PC-9 (cell line): Measurements from ENCODE around the gene ACADVL. TPM values are rescaled to one million over a fixed set of nuclear protein-coding genes. Genes with fewer than 3 reads are reported as not detected.

Source experiments
- BruUV-seq: library from RNA; stranded (reverse); fragments of 400-500 nt; replicated peaks from 2 replicates; lab custom pipeline; 2021; lab: Mats Ljungman, UMichigan
- CTCF ChIA-PET: fragments of 300-600 bp; sonication (Branson Sonifier 250); formaldehyde crosslinking; loops from one replicate; lab custom pipeline; 2022; ENCODE audit warnings: antibody characterized with exemption; lab: Charles Lee
- POLR2A ChIA-PET: fragments of 300-600 bp; sonication (Branson Sonifier 250); formaldehyde crosslinking; loops from one replicate; lab custom pipeline; 2022; ENCODE audit warnings: antibody characterized with exemption; ENCODE audit not compliant: unreplicated experiment; lab: Charles Lee
- DNase-seq, 2 experiments: peaks; one replicate each; pipeline versions ENCODE4 v3.0.0 to v3.0.0-alpha.2; 2015 to 2022; ENCODE audit warnings: mixed read lengths in 1 of 2
- H2AFZ ChIP-seq: fragments of 200-600 bp; sonication (generic); 2 replicates; pipeline ENCODE4 v1.8.1; 2017; ENCODE audit warnings: antibody characterized with exemption
- H3F3A ChIP-seq: fragments of 200-600 bp; sonication (generic); 2 replicates; pipeline ENCODE4 v1.8.1; 2017; ENCODE audit warnings: antibody characterized with exemption, mild to moderate bottlenecking, low read depth; ENCODE audit not compliant: insufficient read depth
- H3K27ac ChIP-seq: fragments of 200-600 bp; sonication (generic); 2 replicates; pipeline ENCODE4 v1.6.1; 2016; ENCODE audit warnings: mixed run types
- H3K27me3 ChIP-seq: fragments of 200-600 bp; sonication (generic); 2 replicates; pipeline ENCODE4 v1.6.1; 2016; ENCODE audit warnings: low read depth, mixed run types; ENCODE audit not compliant: insufficient read depth
- H3K36me3 ChIP-seq: fragments of 200-600 bp; sonication (generic); 2 replicates; pipeline ENCODE4 v1.6.1; 2016; ENCODE audit warnings: low read depth, mixed run types
- H3K4me1 ChIP-seq: fragments of 200-600 bp; sonication (generic); replicated peaks from 2 replicates; pipeline ENCODE4 v1.6.1; 2016; ENCODE audit warnings: mixed run types; ENCODE audit not compliant: insufficient read depth
- H3K4me2 ChIP-seq: fragments of 200-600 bp; sonication (generic); 2 replicates; pipeline ENCODE4 v1.6.1; 2017; ENCODE audit warnings: mixed run types
- H3K4me3 ChIP-seq: fragments of 200-600 bp; sonication (generic); 2 replicates; pipeline ENCODE4 v1.6.1; 2016; ENCODE audit warnings: mixed run types
- H3K79me2 ChIP-seq: fragments of 200-600 bp; sonication (generic); 2 replicates; pipeline ENCODE4 v1.6.1; 2017; ENCODE audit warnings: low read depth, mixed run types
- H3K9me2 ChIP-seq: fragments of 200-600 bp; sonication (generic); 2 replicates; pipeline ENCODE4 v1.8.1; 2017; ENCODE audit warnings: mild to moderate bottlenecking; ENCODE audit not compliant: insufficient read depth
- H3K9me3 ChIP-seq: fragments of 200-600 bp; sonication (generic); 2 replicates; pipeline ENCODE4 v1.8.1; 2016; ENCODE audit warnings: low read depth; ENCODE audit not compliant: insufficient read depth
- H4K20me1 ChIP-seq: fragments of 200-600 bp; sonication (generic); 2 replicates; pipeline ENCODE4 v1.8.1; 2017; ENCODE audit not compliant: insufficient read depth
- EZH2 ChIP-seq: fragments of 200-600 bp; sonication (generic); IDR thresholded peaks from 2 replicates; pipeline ENCODE4 v1.8.0; 2017; ENCODE audit warnings: antibody characterized with exemption, low read depth
- intact Hi-C: fragments of 100-400 bp; cut with micrococcal nuclease; formaldehyde crosslinking; loops from one replicate; pipeline ENCODE4 v1.10.0; 2022; ENCODE audit not compliant: unreplicated experiment
- total RNA-seq: library from RNA; stranded (reverse); gene quantifications from 2 replicates; pipeline ENCODE4 v1.2.3, GENCODE V29; 2021
- TF ChIP-seq, protein P1 (sequence below): fragments of 200-600 bp; sonication (generic); conservative IDR thresholded peaks from 2 replicates; pipeline ENCODE4 v1.6.1; 2017; ENCODE audit warnings: mixed run types, antibody characterized with exemption, mild to moderate bottlenecking, moderate library complexity

ACADVL gene
- total RNA-seq, 1 experiment from 2014 or later = 604 TPM

DNA sequence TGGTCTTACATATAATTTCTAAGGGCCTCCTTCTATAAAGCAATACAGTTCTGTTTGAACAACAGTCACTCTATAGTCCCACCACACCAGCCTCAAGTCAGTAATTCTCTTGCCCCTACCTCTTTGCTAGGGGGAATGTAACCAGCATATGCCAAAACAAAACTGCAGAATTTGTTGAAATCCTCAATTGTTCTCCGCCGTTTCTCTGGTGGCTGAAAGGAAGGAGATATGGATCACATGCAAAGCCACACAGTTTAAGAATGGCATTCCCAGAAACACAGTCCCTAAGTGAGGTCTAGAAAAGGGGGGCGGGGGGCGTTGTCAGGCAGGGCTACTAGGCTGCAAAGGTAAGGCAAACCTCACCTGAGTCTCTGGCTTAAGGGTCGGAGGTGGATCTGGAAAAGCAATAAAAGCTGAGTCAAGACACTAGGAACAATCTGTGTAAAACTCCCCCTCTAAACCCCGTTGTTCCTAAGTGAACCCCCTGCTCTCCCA, 17.6 kb downstream of the ACADVL start:
- Histone ChIP-seq H3K4me2 (peak overlapping the region; percentile 70), H3K4me3 (peak overlapping the region; percentile 93), H4K20me1 (peaks cover 15% of the 10 kb centered on the region), H3K9me3 (no peaks in the 10 kb centered on the region), H3K27ac (peak overlapping the region; percentile 80), H3K27me3 (no peaks in the 10 kb centered on the region), H3F3A (peaks cover 56% of the 10 kb centered on the region), H3K9me2 (no peaks in the 10 kb centered on the region), H3K79me2 (peaks cover 79% of the 10 kb centered on the region), H3K36me3 (peaks cover 32% of the 10 kb centered on the region), H3K4me1 (peaks cover 43% of the 10 kb centered on the region), H2AFZ (no peak overlapping the region)
- intact Hi-C loops = no loop called here
- CTCF ChIA-PET = no interaction called here
- BruUV-seq = no TSS peak
- no peak for DNase-seq
- POLR2A ChIA-PET = interaction anchor here (0.5 to 0.7 kb wide), 3 partner anchors 20 to 758 kb away, joined by 3 to 4 read pairs (median 3); no protein-coding TSS in a partner anchor
- TF ChIP-seq, protein P1, sequence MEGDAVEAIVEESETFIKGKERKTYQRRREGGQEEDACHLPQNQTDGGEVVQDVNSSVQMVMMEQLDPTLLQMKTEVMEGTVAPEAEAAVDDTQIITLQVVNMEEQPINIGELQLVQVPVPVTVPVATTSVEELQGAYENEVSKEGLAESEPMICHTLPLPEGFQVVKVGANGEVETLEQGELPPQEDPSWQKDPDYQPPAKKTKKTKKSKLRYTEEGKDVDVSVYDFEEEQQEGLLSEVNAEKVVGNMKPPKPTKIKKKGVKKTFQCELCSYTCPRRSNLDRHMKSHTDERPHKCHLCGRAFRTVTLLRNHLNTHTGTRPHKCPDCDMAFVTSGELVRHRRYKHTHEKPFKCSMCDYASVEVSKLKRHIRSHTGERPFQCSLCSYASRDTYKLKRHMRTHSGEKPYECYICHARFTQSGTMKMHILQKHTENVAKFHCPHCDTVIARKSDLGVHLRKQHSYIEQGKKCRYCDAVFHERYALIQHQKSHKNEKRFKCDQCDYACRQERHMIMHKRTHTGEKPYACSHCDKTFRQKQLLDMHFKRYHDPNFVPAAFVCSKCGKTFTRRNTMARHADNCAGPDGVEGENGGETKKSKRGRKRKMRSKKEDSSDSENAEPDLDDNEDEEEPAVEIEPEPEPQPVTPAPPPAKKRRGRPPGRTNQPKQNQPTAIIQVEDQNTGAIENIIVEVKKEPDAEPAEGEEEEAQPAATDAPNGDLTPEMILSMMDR = no peak
- no peak for TF ChIP-seq EZH2

DNA sequence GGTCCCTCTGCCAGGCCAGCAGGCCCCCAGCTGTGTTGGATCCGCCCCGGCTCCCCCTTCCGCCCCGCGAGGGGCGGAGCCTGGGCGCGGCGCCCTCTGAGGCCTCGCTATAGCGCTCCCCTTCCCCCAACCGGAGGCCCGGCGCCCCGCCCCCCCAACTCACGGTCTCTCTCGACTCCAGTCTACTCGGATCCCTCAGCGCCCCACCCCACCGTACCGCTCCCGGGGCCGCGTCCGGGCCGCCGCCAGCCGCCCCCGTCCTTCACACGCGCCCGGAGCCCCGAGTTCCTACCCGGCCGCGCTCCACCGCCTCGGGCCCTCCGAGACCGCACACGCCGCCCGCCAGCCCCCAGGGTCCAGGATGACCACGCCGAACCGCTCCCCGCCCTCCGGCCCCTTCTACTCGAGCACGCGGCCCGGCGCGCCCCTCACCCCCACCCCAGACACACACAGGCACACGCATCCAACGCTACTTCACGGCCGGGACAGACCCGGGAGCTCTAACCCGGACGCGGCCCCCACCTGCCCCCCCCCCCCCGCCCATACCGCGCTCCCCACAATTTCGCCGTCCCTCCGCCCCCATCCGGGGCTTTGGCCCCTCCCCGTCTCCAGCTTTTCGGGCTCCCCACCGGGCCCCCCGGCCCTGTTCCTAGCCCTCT, 18.2 kb downstream of the ACADVL start:
- intact Hi-C loops = loop anchor here (2.0 kb wide), 1 partner anchor 15 kb away; the partner anchor contains the start of gene ELP5
- H3K4me1 ChIP-seq = peaks cover 37% of the 10 kb centered on the region
- peaks cover 60% of the 10 kb centered on the region for H3F3A ChIP-seq
- no peak overlapping the region for H2AFZ ChIP-seq
- H3K4me2 ChIP-seq = peak overlapping the region; percentile 70
- H3K9me2 ChIP-seq = no peaks in the 10 kb centered on the region
- H3K9me3 ChIP-seq = no peaks in the 10 kb centered on the region
- peak overlapping the region; percentile 93 for H3K4me3 ChIP-seq
- peaks cover 73% of the 10 kb centered on the region for H3K79me2 ChIP-seq
- no peak for TF ChIP-seq EZH2
- TF ChIP-seq, protein P1 = no peak
- no peaks in the 10 kb centered on the region for H3K27me3 ChIP-seq
- DNase-seq = peak in 1 of 2 experiments; percentile 82
- peak overlapping the region; percentile 80 for H3K27ac ChIP-seq
- CTCF ChIA-PET = interaction anchor here (0.7 to 1.2 kb wide), 2 partner anchors 166 to 192 kb away, joined by 8 read pairs; partner anchors contain the start of gene TMEM256
- POLR2A ChIA-PET = interaction anchor here (0.5 to 0.7 kb wide), 4 partner anchors 20 to 759 kb away, joined by 3 to 10 read pairs (median 4); no protein-coding TSS in a partner anchor
- peaks cover 32% of the 10 kb centered on the region for H3K36me3 ChIP-seq
- H4K20me1 ChIP-seq = peaks cover 11% of the 10 kb centered on the region
- BruUV-seq = no TSS peak

DNA sequence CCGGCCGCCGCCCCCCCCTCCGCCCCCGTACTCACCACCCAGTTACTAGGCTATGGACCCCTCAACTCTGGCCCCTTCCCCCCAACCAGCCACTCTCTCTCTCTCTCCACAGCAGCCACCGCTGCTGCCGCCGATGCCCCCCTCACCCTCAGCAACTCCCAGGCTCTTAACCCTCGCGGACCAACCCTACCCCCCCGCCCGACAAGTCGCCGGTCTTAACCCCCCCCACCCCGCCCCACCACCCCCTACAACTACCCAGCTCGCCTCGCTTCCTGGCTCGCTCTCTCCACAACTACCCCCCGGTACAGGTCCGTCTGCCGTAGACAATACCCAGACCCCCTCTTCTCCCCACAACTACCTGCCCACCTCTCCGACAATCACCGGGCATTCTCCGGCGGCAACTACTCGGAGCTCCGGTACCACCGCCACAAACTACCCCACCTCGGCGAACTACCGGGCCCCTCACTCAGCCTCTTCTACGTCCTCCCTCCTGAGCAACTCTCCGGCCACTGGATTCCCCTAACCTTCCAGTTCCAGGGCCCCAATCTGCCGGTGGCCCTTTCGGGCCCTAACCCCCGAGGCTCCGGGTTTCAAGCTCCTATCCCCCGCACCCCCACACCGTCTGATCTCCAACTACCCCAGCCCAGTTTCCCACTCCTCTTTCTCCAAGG, 18.8 kb downstream of the ACADVL start:
- intact Hi-C loops = loop anchor here (1.0 to 2.0 kb wide), 2 partner anchors 14 to 24 kb away; partner anchors contain the start of gene ELP5
- Histone ChIP-seq H3K4me2 (peak overlapping the region; percentile 56), H3K79me2 (peaks cover 66% of the 10 kb centered on the region), H3K4me1 (peaks cover 37% of the 10 kb centered on the region), H3K27ac (peak overlapping the region; percentile 80), H3K9me2 (no peaks in the 10 kb centered on the region), H3K27me3 (no peaks in the 10 kb centered on the region), H3K4me3 (peak overlapping the region; percentile 93), H4K20me1 (peaks cover 11% of the 10 kb centered on the region), H2AFZ (no peak overlapping the region; the same call in 1 of the 2 replicates), H3K36me3 (peaks cover 32% of the 10 kb centered on the region), H3F3A (peaks cover 66% of the 10 kb centered on the region), H3K9me3 (no peaks in the 10 kb centered on the region)
- ChIA-PET POLR2A (interaction anchor here (0.6 kb wide), 1 partner anchor 291 kb away, joined by 3 read pairs; no protein-coding TSS in a partner anchor), CTCF (interaction anchor here (0.7 to 1.4 kb wide), 3 partner anchors 18 to 193 kb away, joined by 4 to 8 read pairs (median 8); partner anchors contain the start of gene TMEM256)
- TF ChIP-seq, protein P1 = no peak
- no peak for TF ChIP-seq EZH2
- DNase-seq = no peak
- TSS peak; percentile 24 for BruUV-seq
